ENCODE results near the gene B4GALT3.

GRCh38 chr1:161191971-161192370 is 14.7 kb upstream of the B4GALT3 start:
- no peak for TF ChIP-seq CTCF (conservative IDR thresholded peaks at IDR 0.05 in 1 of 2, IDR thresholded peaks at IDR 0.05 in 1 of 2; ENCODE audit: low read depth in 1 of 2, low read length in 2 of 2)
- no peak for TF ChIP-seq EZH2 (IDR thresholded peaks at IDR 0.05; ENCODE audit: low read length, missing control alignments)

All from fibroblast of lung (primary cell).